CD4-positive, alpha-beta T cell treated with Interleukin-10 for 1 hour (primary cell): ENCODE data around the gene ZNF200.
"Not testable (repeated sequence)": the region's sequence is repeated elsewhere in the genome, so short reads cannot be mapped to it uniquely, and the experiment has no call there.

ENCODE experiments used
- DNase-seq: peaks from one replicate; pipeline ENCODE4 v3.0.0-alpha.2; 2020

ZNF200 gene

GRCh38 chr16:3234857-3235561 lies at the start of gene ZNF200:
ZNF200 (minus strand) TSS chr16:3235158; CDS start chr16:3233755, 1,403 bp downstream.
- peak; percentile 93 for DNase-seq

GRCh38 chr16:3283543-3284447 lies 48.8 kb upstream of the ZNF200 start:
- no peak for DNase-seq

GRCh38 chr16:3282730-3283542 lies 48.0 kb upstream of the ZNF200 start, which contains the start of gene ZNF263:
ZNF263 (plus strand) TSS chr16:3283491; CDS start chr16:3283819, 328 bp downstream.
- DNase-seq, result peak; percentile 96

- no peak for DNase-seq
Measured at GRCh38 chr16:3282103-3282729, 47.3 kb upstream of the ZNF200 start.

- no peak for DNase-seq
Measured at GRCh38 chr16:3281222-3281820, 46.4 kb upstream of the ZNF200 start.

GRCh38 chr16:3276679-3277078 lies 41.7 kb upstream of the ZNF200 start:
- no peak for DNase-seq

- DNase-seq, result no peak
Measured at GRCh38 chr16:3274947-3275346, 40.0 kb upstream of the ZNF200 start.

- no peak for DNase-seq
Measured at GRCh38 chr16:3274490-3274889, 39.5 kb upstream of the ZNF200 start.

GRCh38 chr16:3271281-3271680 lies 36.3 kb upstream of the ZNF200 start:
- DNase-seq, result not testable (repeated sequence)

- DNase-seq, result not testable (repeated sequence)
Measured at GRCh38 chr16:3270718-3271117, 35.8 kb upstream of the ZNF200 start.

GRCh38 chr16:3268294-3268693 lies 33.3 kb upstream of the ZNF200 start:
- no peak for DNase-seq

- peak; percentile 40 for DNase-seq
Measured at GRCh38 chr16:3266873-3267537, 32.0 kb upstream of the ZNF200 start.

- DNase-seq, result peak; percentile 98
Measured at GRCh38 chr16:3264137-3265036, 29.4 kb upstream of the ZNF200 start.

GRCh38 chr16:3262517-3262916 lies 27.6 kb upstream of the ZNF200 start:
- DNase-seq, result no peak

GRCh38 chr16:3259836-3260235 lies 24.9 kb upstream of the ZNF200 start:
- DNase-seq, result no peak

GRCh38 chr16:3256866-3257465 lies 22.0 kb upstream of the ZNF200 start:
- DNase-seq, result no peak

GRCh38 chr16:3256146-3256865 lies 21.3 kb upstream of the ZNF200 start, which contains the start of gene MEFV:
MEFV (minus strand) TSS chr16:3256633; CDS start chr16:3256587, 46 bp downstream.
- no peak for DNase-seq

GRCh38 chr16:3254309-3254708 lies 19.4 kb upstream of the ZNF200 start:
- DNase-seq, result no peak

GRCh38 chr16:3252967-3253366 lies 18.0 kb upstream of the ZNF200 start:
- DNase-seq, result no peak
